Erythroblast (primary cell): Measurements from ENCODE around the gene CH25H.

Experiments used
- GATA1 ChIP-seq: IDR thresholded peaks from 2 replicates; pipeline ENCODE4 v1.6.1; 2011; ENCODE audit warnings: low read depth, mild to moderate bottlenecking, control low read depth, low read length, moderate library complexity
- POLR2A ChIP-seq: IDR thresholded peaks from 2 replicates; pipeline ENCODE4 v1.6.1; 2011; ENCODE audit warnings: mild to moderate bottlenecking, low read length

- TF ChIP-seq POLR2A (no peak), GATA1 (no peak)
Observed at GRCh38 chr10:89216056-89216455, 8.9 kb upstream of the CH25H start.
